ENCODE results near the gene TYSND1.
"Not testable (repeated sequence)": the region's sequence is repeated elsewhere in the genome, so short reads cannot be mapped to it uniquely, and the experiment has no call there.

TYSND1 gene

DNA sequence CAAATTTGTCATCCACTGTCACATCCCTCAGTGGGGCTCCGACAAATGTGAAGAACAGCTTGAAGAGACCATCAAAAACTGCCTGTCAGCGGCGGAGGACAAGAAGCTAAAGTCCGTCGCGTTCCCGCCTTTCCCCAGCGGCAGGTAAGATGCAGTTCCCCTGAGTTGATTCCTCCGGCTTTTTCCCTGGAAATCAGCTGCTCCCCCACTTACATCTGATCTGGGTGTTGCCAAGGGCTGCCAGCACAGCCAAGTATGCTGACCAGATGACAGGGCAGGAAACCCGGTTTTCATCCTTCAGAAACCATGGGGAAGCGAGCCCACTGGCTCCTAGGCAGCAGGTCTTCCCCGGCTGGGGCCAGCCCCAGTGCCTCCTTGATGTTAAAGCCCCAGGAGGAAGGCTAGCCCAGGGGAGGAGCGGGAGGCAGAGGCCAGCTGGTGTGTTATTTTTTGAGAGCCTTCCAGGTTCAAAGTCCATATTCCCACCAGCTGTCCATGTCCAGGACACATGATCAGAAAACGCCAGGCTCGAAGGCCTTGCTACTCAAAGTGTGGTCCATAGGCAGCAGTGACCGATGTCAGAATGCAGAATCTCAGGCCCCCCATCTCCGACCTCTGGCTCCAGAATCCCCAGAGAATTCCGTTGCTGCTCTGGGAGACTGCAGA is 37.3 kb downstream of the TYSND1 start:
- DNase-seq (ENCODE audit: low spot score), result no peak

GRCh38 chr10:70106958-70107791 is 39.3 kb downstream of the TYSND1 start:
- DNase-seq (ENCODE audit: low spot score), result no peak

GRCh38 chr10:70101668-70102067 is 44.8 kb downstream of the TYSND1 start:
- DNase-seq (ENCODE audit: low spot score), result no peak

GRCh38 chr10:70101068-70101562 is 45.4 kb downstream of the TYSND1 start:
- DNase-seq (ENCODE audit: low spot score), result not testable (repeated sequence)

DNA sequence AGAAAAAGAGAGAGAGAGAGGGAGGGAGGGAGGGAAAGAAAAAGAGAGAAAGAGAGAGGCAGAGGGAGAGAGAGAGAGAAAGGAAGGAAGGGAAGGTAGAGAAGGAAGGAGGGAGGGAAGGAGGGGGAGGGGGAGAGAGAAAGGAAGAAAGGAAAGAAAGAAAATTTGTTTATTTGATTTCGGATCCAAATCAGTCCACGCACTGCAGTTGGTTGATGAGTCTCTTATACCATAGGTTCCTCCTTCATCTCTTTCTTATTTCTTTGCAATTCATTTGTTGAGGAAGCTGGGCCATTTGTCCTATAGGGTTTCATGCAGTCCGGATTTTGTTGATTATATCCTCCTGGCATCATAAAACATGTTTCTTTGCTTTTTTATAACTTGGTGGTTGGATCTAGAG is 48.2 kb downstream of the TYSND1 start:
- no peak for DNase-seq (ENCODE audit: low spot score)

DNA sequence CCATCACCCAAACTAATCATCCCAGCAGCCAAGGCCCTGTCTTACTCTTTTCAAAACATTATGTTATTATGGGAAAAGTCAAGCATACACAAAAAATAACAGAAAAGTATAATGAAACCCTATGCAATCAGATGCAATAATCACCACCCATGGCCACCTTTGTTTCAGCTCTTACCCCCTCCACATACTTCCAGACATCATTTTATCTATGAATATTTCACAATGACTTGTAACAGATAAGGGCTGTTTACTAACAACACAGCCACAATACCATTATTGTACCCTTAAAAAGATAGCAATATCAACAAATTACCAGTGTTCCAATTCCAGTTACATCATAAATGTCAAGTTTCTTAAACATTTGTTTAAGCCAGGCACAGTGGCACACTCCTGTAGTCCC is 49.0 kb downstream of the TYSND1 start:
- DNase-seq (ENCODE audit: low spot score), result no peak

- no peak for DNase-seq (ENCODE audit: low spot score)
These were observed 49.6 kb downstream of the TYSND1 start for GRCh38 chr10:70096705-70097420.

GRCh38 chr10:70096016-70096704 is 50.3 kb downstream of the TYSND1 start:
- DNase-seq (ENCODE audit: low spot score), result no peak

GRCh38 chr10:70094250-70094649 is 52.2 kb downstream of the TYSND1 start:
- no peak for DNase-seq (ENCODE audit: low spot score)

- peak; percentile 52 for DNase-seq (ENCODE audit: low spot score)
These were observed 53.1 kb downstream of the TYSND1 start for GRCh38 chr10:70093335-70093944.

GRCh38 chr10:70092389-70092718 is 54.1 kb downstream of the TYSND1 start:
- DNase-seq (ENCODE audit: low spot score), result no peak

- DNase-seq (ENCODE audit: low spot score), result no peak
These were observed 55.5 kb downstream of the TYSND1 start for GRCh38 chr10:70090951-70091350.

DNA sequence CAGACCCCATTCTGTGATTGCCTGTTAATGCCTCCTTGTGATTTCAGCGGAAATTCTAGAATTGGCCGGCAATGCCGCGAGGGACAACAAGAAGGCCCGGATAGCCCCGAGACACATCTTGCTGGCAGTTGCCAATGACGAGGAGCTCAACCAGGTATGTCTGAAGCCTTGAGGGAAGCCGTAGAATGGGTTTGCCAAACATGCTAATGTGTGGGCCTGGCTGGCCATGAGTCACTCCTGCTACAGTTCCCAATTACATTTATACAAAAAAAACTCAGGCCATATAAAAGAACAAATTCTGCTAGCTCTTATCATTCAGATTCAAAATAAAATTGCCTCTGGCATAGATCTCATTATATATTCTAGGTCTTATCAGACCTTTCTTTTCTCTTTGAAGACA is 56.5 kb downstream of the TYSND1 start:
- DNase-seq (ENCODE audit: low spot score), result no peak

DNA sequence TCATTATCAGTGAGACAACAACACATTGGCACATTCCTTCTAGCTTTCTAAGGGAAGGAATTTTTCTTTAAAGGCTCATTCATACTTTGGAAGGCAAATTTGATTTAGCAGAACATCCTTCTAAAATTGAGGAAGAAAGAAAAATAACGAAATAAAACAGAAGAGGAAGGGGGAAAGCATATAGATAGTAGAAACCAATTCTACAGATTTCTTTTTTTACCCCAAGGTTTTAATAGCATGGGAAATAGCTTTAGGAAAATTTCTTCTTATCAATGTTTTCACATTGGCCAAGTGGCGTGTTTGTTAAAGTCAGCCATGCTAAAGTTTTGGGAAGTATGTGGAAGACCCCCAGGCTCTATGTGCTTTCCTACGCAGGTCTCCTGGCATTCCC is 58.2 kb downstream of the TYSND1 start:
- no peak for DNase-seq (ENCODE audit: low spot score)

Measured in CD4-positive, alpha-beta T cell treated with Interleukin-2 at 100 ng/mL for 4 hours (primary cell).